KOPT-K1 (cell line): Measurements from ENCODE around the gene PLCB1.

Experiments
- H3K27ac ChIP-seq: fragments of 200-600 bp; sonication (generic); 2 replicates; pipeline ENCODE4 v1.5.1; 2016; ENCODE audit warnings: antibody characterized with exemption, mild to moderate bottlenecking, low read depth, low read length; ENCODE audit not compliant: poor library complexity, severe bottlenecking
- H3K36me3 ChIP-seq: fragments of 200-600 bp; sonication (generic); 2 replicates; pipeline ENCODE4 v1.5.1; 2017; ENCODE audit warnings: antibody characterized with exemption, mild to moderate bottlenecking, low read length, moderate library complexity; ENCODE audit not compliant: insufficient read depth
- H3K9me3 ChIP-seq: fragments of 200-600 bp; sonication (generic); 2 replicates; pipeline ENCODE4 v1.5.1; 2017; ENCODE audit warnings: antibody characterized with exemption, low read length, mild to moderate bottlenecking; ENCODE audit not compliant: insufficient read depth, poor library complexity, severe bottlenecking

The PLCB1 gene

GRCh38 chr20:8527998-8528723, 396.1 kb downstream of the PLCB1 start:
- no peaks in the 10 kb centered on the region for H3K9me3 ChIP-seq
- no peak overlapping the region for H3K27ac ChIP-seq
- no peaks in the 10 kb centered on the region for H3K36me3 ChIP-seq

- Histone ChIP-seq H3K36me3 (no peaks in the 10 kb centered on the region), H3K27ac (no peak overlapping the region), H3K9me3 (no peaks in the 10 kb centered on the region)
These were observed 398.0 kb downstream of the PLCB1 start for GRCh38 chr20:8530022-8530421.

GRCh38 chr20:8532169-8532568, 400.1 kb downstream of the PLCB1 start:
- Histone ChIP-seq H3K27ac (no peak overlapping the region), H3K36me3 (no peaks in the 10 kb centered on the region), H3K9me3 (no peaks in the 10 kb centered on the region)

- Histone ChIP-seq H3K36me3 (no peaks in the 10 kb centered on the region), H3K9me3 (no peaks in the 10 kb centered on the region), H3K27ac (no peak overlapping the region)
These were observed 402.5 kb downstream of the PLCB1 start for GRCh38 chr20:8534368-8535160.

- H3K27ac ChIP-seq: no peak overlapping the region
- H3K36me3 ChIP-seq: no peaks in the 10 kb centered on the region
- H3K9me3 ChIP-seq: no peaks in the 10 kb centered on the region
These were observed 403.6 kb downstream of the PLCB1 start for GRCh38 chr20:8535403-8536261.

- no peaks in the 10 kb centered on the region for H3K36me3 ChIP-seq
- no peaks in the 10 kb centered on the region for H3K9me3 ChIP-seq
- H3K27ac ChIP-seq: no peak overlapping the region
These were observed 404.2 kb downstream of the PLCB1 start for GRCh38 chr20:8536262-8536618.

- Histone ChIP-seq H3K27ac (no peak overlapping the region), H3K36me3 (no peaks in the 10 kb centered on the region), H3K9me3 (no peaks in the 10 kb centered on the region)
These were observed 408.4 kb downstream of the PLCB1 start for GRCh38 chr20:8540466-8540865.

- Histone ChIP-seq H3K9me3 (no peaks in the 10 kb centered on the region), H3K27ac (no peak overlapping the region), H3K36me3 (no peaks in the 10 kb centered on the region)
These were observed 410.0 kb downstream of the PLCB1 start for GRCh38 chr20:8542110-8542486.

- Histone ChIP-seq H3K36me3 (no peaks in the 10 kb centered on the region), H3K9me3 (no peaks in the 10 kb centered on the region), H3K27ac (no peak overlapping the region)
These were observed 413.1 kb downstream of the PLCB1 start for GRCh38 chr20:8545212-8545611.

GRCh38 chr20:8547035-8547650, 415.1 kb downstream of the PLCB1 start:
- Histone ChIP-seq H3K9me3 (no peaks in the 10 kb centered on the region), H3K27ac (no peak overlapping the region), H3K36me3 (no peaks in the 10 kb centered on the region)

GRCh38 chr20:8547968-8548588, 416.0 kb downstream of the PLCB1 start:
- Histone ChIP-seq H3K27ac (no peak overlapping the region), H3K9me3 (no peaks in the 10 kb centered on the region)

GRCh38 chr20:8549192-8549591, 417.1 kb downstream of the PLCB1 start:
- no peak overlapping the region for H3K27ac ChIP-seq
- no peaks in the 10 kb centered on the region for H3K9me3 ChIP-seq
- H3K36me3 ChIP-seq: no peaks in the 10 kb centered on the region

More at GRCh38 chr20:8547968-8548588, 416.0 kb downstream of the PLCB1 start:
- H3K36me3 ChIP-seq: no peaks in the 10 kb centered on the region

GRCh38 chr20:8557711-8558110, 425.6 kb downstream of the PLCB1 start:
- H3K9me3 ChIP-seq: no peaks in the 10 kb centered on the region
- H3K36me3 ChIP-seq: no peaks in the 10 kb centered on the region
- no peak overlapping the region for H3K27ac ChIP-seq

GRCh38 chr20:8562356-8562755, 430.3 kb downstream of the PLCB1 start:
- no peaks in the 10 kb centered on the region for H3K9me3 ChIP-seq
- H3K36me3 ChIP-seq: no peaks in the 10 kb centered on the region
- H3K27ac ChIP-seq: no peak overlapping the region
